HCT116 (cell line): Measurements from ENCODE around the gene SLC38A8.

ENCODE experiments used
- CEBPB ChIP-seq: IDR thresholded peaks from 2 replicates; pipeline ENCODE4 v1.6.1; 2012; ENCODE audit warnings: low read depth
- EZH2 ChIP-seq: fragments of 200-600 bp; sonication (generic); IDR thresholded peaks from 2 replicates; pipeline ENCODE4 v1.6.1; 2017; ENCODE audit warnings: antibody characterized with exemption, mixed run types
- EZH2phosphoT487 ChIP-seq: fragments of 200-600 bp; IDR thresholded peaks from 2 replicates; pipeline ENCODE4 v1.6.1; 2018; ENCODE audit warnings: antibody characterized with exemption, borderline replicate concordance
- JUND ChIP-seq: IDR thresholded peaks from 2 replicates; pipeline ENCODE4 v1.6.1; 2012
- POLR2A ChIP-seq: IDR thresholded peaks from 2 replicates; pipeline ENCODE4 v1.7.0; 2011; ENCODE audit warnings: borderline replicate concordance; ENCODE audit not compliant: insufficient read depth, insufficient read length; ENCODE audit errors: extremely low read depth
- POLR2AphosphoS5 ChIP-seq: IDR thresholded peaks from 2 replicates; pipeline ENCODE4 v1.6.1; 2011; ENCODE audit warnings: mild to moderate bottlenecking, low read depth, low read length, moderate library complexity
- SIN3A ChIP-seq: IDR thresholded peaks from 2 replicates; pipeline ENCODE4 v1.6.1; 2012; ENCODE audit warnings: low read depth
- SRF ChIP-seq: IDR thresholded peaks from 2 replicates; pipeline ENCODE4 v1.6.1; 2012; ENCODE audit warnings: low read depth
- YY1 ChIP-seq: IDR thresholded peaks from 2 replicates; pipeline ENCODE4 v1.6.1; 2011; ENCODE audit warnings: low read length, low read depth, moderate library complexity, mild to moderate bottlenecking; ENCODE audit not compliant: insufficient replicate concordance; ENCODE audit errors: extremely low read depth
- ZFX ChIP-seq: fragments of 450-650 bp; IDR thresholded peaks from 2 replicates; pipeline ENCODE4 v1.6.1; 2017
- TF ChIP-seq, protein P1 (sequence below), 3 experiments: fragments of 200-600 bp in 1 of 3; sonication (generic) in 1 of 3; IDR thresholded peaks in 2 of 3; conservative IDR thresholded peaks in 1 of 3; 2 replicates each; pipeline ENCODE4 v1.5.1; 2012 to 2017; ENCODE audit warnings: low read depth in 2 of 3, low read length in 2 of 3, antibody characterized with exemption in 1 of 3, borderline replicate concordance in 1 of 3, control low read depth in 1 of 3, mild to moderate bottlenecking in 1 of 3, mixed read lengths in 1 of 3, mixed run types in 1 of 3, moderate library complexity in 1 of 3; ENCODE audit not compliant: insufficient read depth in 1 of 3
- TF ChIP-seq, protein P2 (sequence below): IDR thresholded peaks from 2 replicates; pipeline ENCODE4 v1.6.1; 2012; ENCODE audit warnings: low read depth
- TF ChIP-seq, protein P3 (sequence below): IDR thresholded peaks from 2 replicates; pipeline ENCODE4 v1.6.1; 2012

DNA sequence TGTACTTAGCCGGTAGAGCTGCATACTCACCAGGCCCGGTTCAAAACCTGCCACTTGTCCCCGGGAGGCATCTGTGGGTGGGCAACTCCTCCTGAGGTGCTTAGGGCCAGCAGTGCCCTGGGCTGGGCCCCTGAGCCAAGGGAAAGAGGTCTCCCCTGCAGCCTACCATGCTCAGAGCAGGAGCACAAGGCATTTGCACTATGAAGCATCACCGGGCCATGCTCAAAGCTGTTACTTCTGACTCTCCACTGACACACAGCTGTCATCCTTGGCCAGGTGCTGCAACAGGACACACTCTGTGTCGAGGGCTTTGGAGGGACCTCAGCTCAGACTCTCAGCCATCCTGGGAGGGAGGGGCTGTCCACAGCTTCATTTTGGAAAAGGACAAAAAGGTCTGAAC, 37.2 kb downstream of the SLC38A8 start:
- TF ChIP-seq, protein P1, sequence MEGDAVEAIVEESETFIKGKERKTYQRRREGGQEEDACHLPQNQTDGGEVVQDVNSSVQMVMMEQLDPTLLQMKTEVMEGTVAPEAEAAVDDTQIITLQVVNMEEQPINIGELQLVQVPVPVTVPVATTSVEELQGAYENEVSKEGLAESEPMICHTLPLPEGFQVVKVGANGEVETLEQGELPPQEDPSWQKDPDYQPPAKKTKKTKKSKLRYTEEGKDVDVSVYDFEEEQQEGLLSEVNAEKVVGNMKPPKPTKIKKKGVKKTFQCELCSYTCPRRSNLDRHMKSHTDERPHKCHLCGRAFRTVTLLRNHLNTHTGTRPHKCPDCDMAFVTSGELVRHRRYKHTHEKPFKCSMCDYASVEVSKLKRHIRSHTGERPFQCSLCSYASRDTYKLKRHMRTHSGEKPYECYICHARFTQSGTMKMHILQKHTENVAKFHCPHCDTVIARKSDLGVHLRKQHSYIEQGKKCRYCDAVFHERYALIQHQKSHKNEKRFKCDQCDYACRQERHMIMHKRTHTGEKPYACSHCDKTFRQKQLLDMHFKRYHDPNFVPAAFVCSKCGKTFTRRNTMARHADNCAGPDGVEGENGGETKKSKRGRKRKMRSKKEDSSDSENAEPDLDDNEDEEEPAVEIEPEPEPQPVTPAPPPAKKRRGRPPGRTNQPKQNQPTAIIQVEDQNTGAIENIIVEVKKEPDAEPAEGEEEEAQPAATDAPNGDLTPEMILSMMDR (IDR thresholded peaks at IDR 0.05 in 2 of 3, conservative IDR thresholded peaks at IDR 0.05 in 1 of 3; ENCODE audit: borderline replicate concordance in 1 of 3, insufficient read depth in 1 of 3, low read depth in 2 of 3, low read length in 2 of 3): no peak
- TF ChIP-seq EZH2 (no peak), POLR2A (no peak), POLR2AphosphoS5 (no peak), JUND (no peak), EZH2phosphoT487 (no peak), ZFX (no peak), SIN3A (no peak), CEBPB (no peak), YY1 (no peak), SRF (no peak)
- TF ChIP-seq, protein P2, sequence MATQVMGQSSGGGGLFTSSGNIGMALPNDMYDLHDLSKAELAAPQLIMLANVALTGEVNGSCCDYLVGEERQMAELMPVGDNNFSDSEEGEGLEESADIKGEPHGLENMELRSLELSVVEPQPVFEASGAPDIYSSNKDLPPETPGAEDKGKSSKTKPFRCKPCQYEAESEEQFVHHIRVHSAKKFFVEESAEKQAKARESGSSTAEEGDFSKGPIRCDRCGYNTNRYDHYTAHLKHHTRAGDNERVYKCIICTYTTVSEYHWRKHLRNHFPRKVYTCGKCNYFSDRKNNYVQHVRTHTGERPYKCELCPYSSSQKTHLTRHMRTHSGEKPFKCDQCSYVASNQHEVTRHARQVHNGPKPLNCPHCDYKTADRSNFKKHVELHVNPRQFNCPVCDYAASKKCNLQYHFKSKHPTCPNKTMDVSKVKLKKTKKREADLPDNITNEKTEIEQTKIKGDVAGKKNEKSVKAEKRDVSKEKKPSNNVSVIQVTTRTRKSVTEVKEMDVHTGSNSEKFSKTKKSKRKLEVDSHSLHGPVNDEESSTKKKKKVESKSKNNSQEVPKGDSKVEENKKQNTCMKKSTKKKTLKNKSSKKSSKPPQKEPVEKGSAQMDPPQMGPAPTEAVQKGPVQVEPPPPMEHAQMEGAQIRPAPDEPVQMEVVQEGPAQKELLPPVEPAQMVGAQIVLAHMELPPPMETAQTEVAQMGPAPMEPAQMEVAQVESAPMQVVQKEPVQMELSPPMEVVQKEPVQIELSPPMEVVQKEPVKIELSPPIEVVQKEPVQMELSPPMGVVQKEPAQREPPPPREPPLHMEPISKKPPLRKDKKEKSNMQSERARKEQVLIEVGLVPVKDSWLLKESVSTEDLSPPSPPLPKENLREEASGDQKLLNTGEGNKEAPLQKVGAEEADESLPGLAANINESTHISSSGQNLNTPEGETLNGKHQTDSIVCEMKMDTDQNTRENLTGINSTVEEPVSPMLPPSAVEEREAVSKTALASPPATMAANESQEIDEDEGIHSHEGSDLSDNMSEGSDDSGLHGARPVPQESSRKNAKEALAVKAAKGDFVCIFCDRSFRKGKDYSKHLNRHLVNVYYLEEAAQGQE: no peak
- TF ChIP-seq, protein P3, sequence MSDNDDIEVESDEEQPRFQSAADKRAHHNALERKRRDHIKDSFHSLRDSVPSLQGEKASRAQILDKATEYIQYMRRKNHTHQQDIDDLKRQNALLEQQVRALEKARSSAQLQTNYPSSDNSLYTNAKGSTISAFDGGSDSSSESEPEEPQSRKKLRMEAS: no peak
